Gastroesophageal sphincter (tissue), 3 donors: Measurements from ENCODE around the gene PSMD8.
"Not testable (repeated sequence)": the region's sequence is repeated elsewhere in the genome, so short reads cannot be mapped to it uniquely, and the experiment has no call there.

Experiments used
- CTCF ChIP-seq, 4 experiments: fragments of 200-600 bp in 2 of 4; fragments of 450-650 bp in 2 of 4; sonication (generic) in 1 of 4; IDR thresholded peaks; one replicate each; pipeline ENCODE4 v1.5.1; 2017 to 2019; ENCODE audit warnings: antibody characterized with exemption in 4 of 4, mild to moderate bottlenecking in 2 of 4, moderate library complexity in 2 of 4
- POLR2A ChIP-seq, 2 donors: fragments of 450-650 bp; IDR thresholded peaks; one replicate each; pipeline ENCODE4 v1.6.1; 2017; ENCODE audit warnings: antibody characterized with exemption in 2 of 2, mild to moderate bottlenecking in 2 of 2, moderate library complexity in 1 of 2

- not testable (repeated sequence) for TF ChIP-seq CTCF, POLR2A (IDR thresholded peaks at IDR 0.05)
Observed at GRCh38 chr19:38339011-38339410, 35.4 kb upstream of the PSMD8 start.
